Uterus (tissue), 4 donors: ENCODE measurements around the gene PDZD4. TPM values are rescaled to one million over a fixed set of nuclear protein-coding genes. Genes with fewer than 3 reads are reported as not detected.

Experiments used
- DNase-seq, 2 donors: peaks; one replicate each; pipeline ENCODE4 v3.0.0-alpha.2; 2019 to 2020
- H3K27ac ChIP-seq, 2 donors: fragments of 200-600 bp; sonication (generic); 1 replicate in 1 of 2; 2 replicates in 1 of 2; pipeline ENCODE4 v1.5.1; 2016 to 2018
- H3K27me3 ChIP-seq, 2 donors: fragments of 200-600 bp; sonication (generic); one replicate each; pipeline ENCODE4 v1.5.1; 2018 to 2019; ENCODE audit warnings: control low read depth in 1 of 2
- H3K36me3 ChIP-seq, 2 donors: fragments of 200-600 bp; sonication (generic); one replicate each; pipeline ENCODE4 v1.5.1; 2019; ENCODE audit warnings: control low read depth in 1 of 2
- H3K4me1 ChIP-seq, 2 donors: fragments of 200-600 bp; sonication (generic); one replicate each; pipeline ENCODE4 v1.5.1; 2018 to 2019; ENCODE audit warnings: control low read depth in 1 of 2
- H3K4me3 ChIP-seq, 2 donors: fragments of 200-600 bp; sonication (generic); 1 replicate in 1 of 2; 2 replicates in 1 of 2; pipeline ENCODE4 v1.5.1; 2018 to 2019; ENCODE audit warnings: mild to moderate bottlenecking in 1 of 2
- H3K9me3 ChIP-seq, 2 donors: fragments of 200-600 bp; sonication (generic); one replicate each; pipeline ENCODE4 v1.5.1; 2019; ENCODE audit warnings: control low read depth in 1 of 2
- CTCF ChIP-seq, 4 experiments: fragments of 200-600 bp in 2 of 4; fragments of 450-650 bp in 2 of 4; sonication (generic) in 2 of 4; IDR thresholded peaks; one replicate each; pipeline ENCODE4 v1.5.1; 2016 to 2019; ENCODE audit warnings: antibody characterized with exemption in 4 of 4, mild to moderate bottlenecking in 2 of 4, moderate library complexity in 1 of 4
- POLR2A ChIP-seq, 2 donors: fragments of 450-650 bp; IDR thresholded peaks; one replicate each; pipeline ENCODE4 v1.6.1; 2016; ENCODE audit warnings: antibody characterized with exemption in 2 of 2, mild to moderate bottlenecking in 1 of 2, moderate library complexity in 1 of 2
- intact Hi-C: fragments of 100-400 bp; cut with DNase I; formaldehyde crosslinking; loops from one replicate; pipeline ENCODE4 v1.15.1; 2023; ENCODE audit warnings: low total_unique reads
- total RNA-seq, 4 donors: library from RNA; depleted of rRNA in 3 of 4; stranded (reverse); fragments of >200 nt in 3 of 4; gene quantifications; one replicate each; pipeline versions ENCODE4 v1.1.0 to v1.2.4, GENCODE V29; 2014 to 2023
- donor health status: DM: yes; HTN: yes; CAD: no.

PDZD4 gene
- 10 to 100 TPM in 3 of 4 donors, 1 to 10 TPM in 1; 2.6 to 21.3 (median 16.8) TPM for total RNA-seq

- peak within 1 kb of the TSS; percentile 30 to 37 for H3K4me3 ChIP-seq
- H3K36me3 ChIP-seq, result no peaks in the 10 kb centered on the region
- intact Hi-C loops, result no loop called here
- no peaks in the 10 kb centered on the region for H3K27me3 ChIP-seq
- no peaks in the 10 kb centered on the region for H3K4me1 ChIP-seq
- TF ChIP-seq CTCF (IDR thresholded peaks at IDR 0.05), result no peak
- TF ChIP-seq POLR2A (IDR thresholded peaks at IDR 0.05), result no peak
- H3K27ac ChIP-seq, result no peak within 1 kb of the TSS
- H3K9me3 ChIP-seq, result no peaks in the 10 kb centered on the region
- no peak for DNase-seq
Measured at GRCh38 chrX:153829799-153830639, at the start of gene PDZD4. TSS of gene PDZD4 (minus strand) at chrX:153830544. CDS start at chrX:153830298, 246 bp downstream.

- no peaks in the 10 kb centered on the region for H3K9me3 ChIP-seq
- TF ChIP-seq POLR2A (IDR thresholded peaks at IDR 0.05) (no peak), CTCF (IDR thresholded peaks at IDR 0.05) (no peak)
- peaks cover 0 to 29% of the 10 kb centered on the region in 2 donors for H3K27me3 ChIP-seq
- intact Hi-C loops, result no loop called here
- no peak overlapping the region for H3K27ac ChIP-seq
- H3K4me1 ChIP-seq, result no peaks in the 10 kb centered on the region
- DNase-seq, result no peak
- no peaks in the 10 kb centered on the region for H3K36me3 ChIP-seq
- no peak overlapping the region for H3K4me3 ChIP-seq
Measured at GRCh38 chrX:153879741-153880439, 49.5 kb upstream of the PDZD4 start.

GRCh38 chrX:153878969-153879653 is 48.8 kb upstream of the PDZD4 start:
- H3K27me3 ChIP-seq, result peaks cover 0 to 21% of the 10 kb centered on the region in 2 donors
- intact Hi-C loops, result no loop called here

GRCh38 chrX:153878345-153878744 is 48.0 kb upstream of the PDZD4 start:
- Histone ChIP-seq H3K27me3 (peaks cover 0 to 16% of the 10 kb centered on the region in 2 donors), H3K27ac (no peak overlapping the region), H3K4me1 (no peaks in the 10 kb centered on the region), H3K36me3 (no peaks in the 10 kb centered on the region), H3K9me3 (no peaks in the 10 kb centered on the region), H3K4me3 (no peak overlapping the region)
- intact Hi-C loops, result no loop called here
- DNase-seq, result no peak
- TF ChIP-seq CTCF (IDR thresholded peaks at IDR 0.05) (no peak), POLR2A (IDR thresholded peaks at IDR 0.05) (no peak)

More at GRCh38 chrX:153878969-153879653, 48.8 kb upstream of the PDZD4 start:
- Histone ChIP-seq H3K4me1 (no peaks in the 10 kb centered on the region), H3K4me3 (no peak overlapping the region), H3K36me3 (no peaks in the 10 kb centered on the region), H3K27ac (no peak overlapping the region), H3K9me3 (no peaks in the 10 kb centered on the region)
- DNase-seq, result no peak
- TF ChIP-seq POLR2A (IDR thresholded peaks at IDR 0.05) (no peak), CTCF (IDR thresholded peaks at IDR 0.05) (no peak)
